ENCODE results near the gene HIC2. TPM values are rescaled to one million over a fixed set of nuclear protein-coding genes. Genes with fewer than 3 reads are reported as not detected.

The HIC2 gene
- polyA plus RNA-seq, 3 donors from 2014 or later: 0.36 to 0.41 TPM; not detected in 1

DNA sequence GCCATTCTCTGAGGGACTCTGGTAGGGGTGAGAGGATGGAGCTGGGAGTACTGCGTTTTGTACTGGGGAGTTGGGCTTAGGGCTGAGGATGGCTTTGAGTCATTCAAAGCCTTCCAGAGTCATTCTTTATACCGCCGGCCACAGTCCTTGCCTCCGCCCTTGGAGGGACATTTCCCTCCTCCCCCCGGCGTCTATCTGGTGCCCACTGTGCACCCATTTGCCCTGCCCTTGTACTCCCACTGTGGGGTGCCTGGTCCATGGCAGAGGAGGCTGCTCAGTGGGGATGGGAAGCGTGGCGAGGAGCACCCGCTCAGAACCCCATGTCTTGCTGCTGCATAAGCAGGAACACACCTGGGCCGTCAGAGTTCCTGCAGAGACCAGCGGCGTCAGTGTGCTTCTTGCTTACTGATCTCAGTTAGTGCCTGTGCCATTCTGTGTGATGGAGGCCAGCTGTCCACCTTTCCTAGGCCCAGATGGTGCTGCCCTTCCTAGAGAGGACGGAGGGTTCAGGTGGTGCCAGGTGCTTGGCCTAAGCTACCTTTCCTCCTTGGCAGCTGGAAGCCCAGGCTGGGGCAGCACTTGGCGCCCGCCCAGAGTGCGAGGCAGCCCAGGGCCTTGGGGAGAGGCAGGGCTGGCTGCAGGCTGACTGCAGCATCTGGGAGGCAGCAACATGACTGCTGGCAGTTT lies 26.7 kb downstream of the HIC2 start:
- no peaks in the 10 kb centered on the region for H3K4me1 Mint-ChIP-seq
- no peak for DNase-seq

DNA sequence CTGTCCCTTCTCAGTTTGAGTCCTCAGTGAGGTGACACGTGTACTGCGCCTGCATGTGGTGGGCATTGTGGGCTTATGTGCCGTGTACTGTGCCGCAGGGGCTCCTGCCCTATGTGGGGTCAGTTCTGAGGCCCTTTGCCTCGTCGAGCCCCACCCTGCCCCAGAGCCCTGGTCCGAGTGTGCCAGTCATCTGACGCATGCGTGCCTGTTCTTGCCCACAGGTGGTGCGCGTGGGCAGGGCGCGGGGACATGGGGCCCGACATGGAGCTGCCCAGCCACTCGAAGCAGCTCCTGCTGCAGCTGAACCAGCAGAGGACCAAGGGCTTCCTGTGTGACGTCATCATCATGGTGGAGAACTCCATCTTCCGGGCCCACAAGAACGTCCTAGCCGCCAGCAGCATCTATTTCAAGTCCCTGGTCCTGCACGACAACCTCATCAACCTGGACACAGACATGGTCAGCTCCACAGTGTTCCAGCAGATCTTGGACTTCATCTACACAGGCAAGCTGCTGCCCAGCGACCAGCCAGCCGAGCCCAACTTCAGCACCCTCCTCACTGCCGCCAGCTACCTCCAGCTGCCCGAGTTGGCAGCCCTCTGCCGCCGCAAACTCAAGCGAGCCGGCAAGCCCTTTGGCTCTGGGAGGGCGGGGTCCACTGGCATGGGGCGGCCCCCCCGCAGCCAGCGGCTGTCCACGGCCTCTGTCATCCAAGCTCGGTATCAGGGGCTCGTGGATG lies 27.7 kb downstream of the HIC2 start:
- no peak for DNase-seq
- H3K4me3 Mint-ChIP-seq: no peak overlapping the region
- H3K4me1 Mint-ChIP-seq: no peaks in the 10 kb centered on the region

More for the DNA sequence above, 26.7 kb downstream of the HIC2 start:
- no peaks in the 10 kb centered on the region for H3K36me3 Mint-ChIP-seq
- no peak overlapping the region for H3K27ac Mint-ChIP-seq
- no peak overlapping the region for H3K4me3 Mint-ChIP-seq
- H3K27me3 Mint-ChIP-seq (ENCODE audit: low read depth in 3 of 3): no peaks in the 10 kb centered on the region
- no peaks in the 10 kb centered on the region for H3K9me3 Mint-ChIP-seq

DNA sequence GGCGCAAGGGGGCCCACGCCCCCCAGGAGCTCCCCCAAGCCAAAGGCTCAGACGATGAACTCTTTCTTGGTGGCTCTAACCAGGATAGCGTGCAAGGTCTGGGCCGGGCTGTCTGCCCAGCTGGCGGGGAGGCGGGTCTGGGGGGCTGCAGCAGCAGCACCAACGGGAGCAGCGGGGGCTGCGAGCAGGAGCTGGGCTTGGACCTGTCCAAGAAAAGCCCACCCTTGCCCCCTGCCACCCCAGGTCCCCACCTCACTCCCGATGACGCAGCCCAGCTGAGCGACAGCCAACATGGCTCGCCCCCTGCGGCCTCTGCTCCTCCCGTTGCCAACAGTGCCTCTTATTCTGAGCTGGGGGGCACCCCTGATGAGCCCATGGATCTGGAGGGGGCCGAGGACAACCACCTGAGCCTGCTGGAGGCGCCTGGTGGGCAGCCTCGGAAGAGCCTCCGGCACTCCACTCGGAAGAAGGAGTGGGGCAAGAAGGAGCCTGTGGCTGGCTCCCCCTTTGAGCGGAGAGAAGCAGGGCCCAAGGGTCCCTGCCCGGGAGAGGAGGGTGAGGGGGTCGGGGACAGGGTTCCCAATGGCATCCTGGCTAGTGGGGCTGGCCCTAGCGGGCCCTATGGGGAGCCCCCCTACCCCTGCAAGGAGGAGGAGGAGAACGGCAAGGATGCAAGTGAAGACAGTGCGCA lies 28.4 kb downstream of the HIC2 start:
- Mint-ChIP-seq H3K27ac (no peak overlapping the region), H3K4me3 (no peak overlapping the region), H3K9me3 (no peaks in the 10 kb centered on the region), H3K4me1 (no peaks in the 10 kb centered on the region), H3K27me3 (ENCODE audit: low read depth in 3 of 3) (no peaks in the 10 kb centered on the region), H3K36me3 (no peaks in the 10 kb centered on the region)
- DNase-seq: no peak

More for the DNA sequence above, 27.7 kb downstream of the HIC2 start:
- Mint-ChIP-seq H3K27ac (no peak overlapping the region), H3K27me3 (ENCODE audit: low read depth in 3 of 3) (no peaks in the 10 kb centered on the region), H3K9me3 (no peaks in the 10 kb centered on the region), H3K36me3 (no peaks in the 10 kb centered on the region)

DNA sequence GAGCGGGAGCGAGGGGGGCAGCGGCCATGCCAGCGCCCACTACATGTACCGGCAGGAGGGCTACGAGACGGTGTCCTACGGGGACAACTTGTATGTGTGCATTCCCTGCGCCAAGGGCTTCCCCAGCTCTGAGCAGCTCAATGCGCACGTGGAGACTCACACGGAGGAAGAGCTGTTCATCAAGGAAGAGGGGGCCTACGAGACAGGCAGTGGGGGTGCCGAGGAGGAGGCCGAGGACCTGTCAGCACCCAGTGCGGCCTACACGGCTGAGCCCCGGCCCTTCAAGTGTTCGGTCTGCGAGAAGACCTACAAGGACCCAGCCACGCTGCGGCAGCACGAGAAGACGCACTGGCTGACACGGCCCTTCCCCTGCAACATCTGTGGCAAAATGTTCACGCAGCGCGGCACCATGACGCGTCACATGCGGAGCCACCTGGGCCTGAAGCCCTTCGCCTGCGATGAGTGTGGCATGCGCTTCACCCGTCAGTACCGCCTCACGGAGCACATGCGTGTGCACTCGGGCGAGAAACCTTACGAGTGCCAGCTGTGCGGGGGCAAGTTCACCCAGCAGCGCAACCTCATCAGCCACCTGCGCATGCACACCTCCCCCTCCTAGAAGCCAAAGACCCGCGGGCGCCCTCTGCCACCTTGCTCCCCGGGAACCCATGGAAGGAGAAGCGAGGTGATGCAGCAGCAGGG lies 29.1 kb downstream of the HIC2 start:
- Mint-ChIP-seq H3K9me3 (no peaks in the 10 kb centered on the region), H3K4me3 (no peak overlapping the region), H3K27me3 (ENCODE audit: low read depth in 3 of 3) (no peaks in the 10 kb centered on the region), H3K36me3 (no peaks in the 10 kb centered on the region), H3K27ac (no peak overlapping the region), H3K4me1 (no peaks in the 10 kb centered on the region)
- DNase-seq: no peak

DNA sequence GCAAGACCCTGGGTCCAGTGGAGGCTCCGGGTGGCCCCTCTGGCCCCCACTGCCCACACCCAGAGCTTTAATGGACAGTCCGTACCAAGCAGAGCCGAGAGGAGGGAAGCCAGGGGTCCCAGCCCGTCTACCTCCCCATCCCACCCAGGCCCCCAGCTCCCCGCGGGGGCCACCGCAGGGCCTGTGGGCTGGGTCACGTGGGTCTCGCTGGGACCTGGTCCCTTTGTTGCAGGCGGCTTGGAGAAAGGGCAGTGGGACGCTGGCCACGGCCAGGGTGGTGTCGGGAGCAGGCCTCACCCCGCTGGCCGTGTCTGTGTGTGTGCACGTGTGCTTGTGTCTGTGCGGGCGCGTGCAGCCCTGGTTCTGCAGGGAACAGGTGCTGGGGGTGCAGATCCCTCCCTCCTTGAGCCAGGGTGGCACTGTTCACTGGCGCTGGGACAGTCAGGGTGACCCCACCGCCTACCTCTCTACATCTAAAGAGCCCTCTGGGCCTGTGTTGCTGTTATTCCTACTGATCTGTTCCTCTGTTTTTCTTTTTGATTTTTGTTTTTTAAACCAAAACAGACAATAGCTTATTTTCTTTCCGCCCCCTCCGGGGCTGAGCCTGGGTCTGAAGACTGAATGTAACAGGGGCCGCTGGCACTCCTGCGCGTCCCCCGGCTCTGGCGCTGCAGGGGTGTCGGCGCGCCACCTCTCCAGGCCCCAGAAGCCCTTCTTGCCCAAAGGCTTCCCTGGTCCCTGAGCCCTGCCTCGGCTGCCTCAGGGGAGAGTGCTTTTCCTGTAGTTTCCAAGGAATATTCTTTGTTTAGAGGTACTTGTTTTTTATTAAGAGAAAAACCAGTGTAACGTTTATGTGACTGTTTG lies 29.9 kb downstream of the HIC2 start:
- Mint-ChIP-seq H3K36me3 (no peaks in the 10 kb centered on the region), H3K4me1 (no peaks in the 10 kb centered on the region), H3K27ac (no peak overlapping the region), H3K27me3 (ENCODE audit: low read depth in 3 of 3) (no peaks in the 10 kb centered on the region), H3K4me3 (no peak overlapping the region), H3K9me3 (no peaks in the 10 kb centered on the region)
- no peak for DNase-seq

DNA sequence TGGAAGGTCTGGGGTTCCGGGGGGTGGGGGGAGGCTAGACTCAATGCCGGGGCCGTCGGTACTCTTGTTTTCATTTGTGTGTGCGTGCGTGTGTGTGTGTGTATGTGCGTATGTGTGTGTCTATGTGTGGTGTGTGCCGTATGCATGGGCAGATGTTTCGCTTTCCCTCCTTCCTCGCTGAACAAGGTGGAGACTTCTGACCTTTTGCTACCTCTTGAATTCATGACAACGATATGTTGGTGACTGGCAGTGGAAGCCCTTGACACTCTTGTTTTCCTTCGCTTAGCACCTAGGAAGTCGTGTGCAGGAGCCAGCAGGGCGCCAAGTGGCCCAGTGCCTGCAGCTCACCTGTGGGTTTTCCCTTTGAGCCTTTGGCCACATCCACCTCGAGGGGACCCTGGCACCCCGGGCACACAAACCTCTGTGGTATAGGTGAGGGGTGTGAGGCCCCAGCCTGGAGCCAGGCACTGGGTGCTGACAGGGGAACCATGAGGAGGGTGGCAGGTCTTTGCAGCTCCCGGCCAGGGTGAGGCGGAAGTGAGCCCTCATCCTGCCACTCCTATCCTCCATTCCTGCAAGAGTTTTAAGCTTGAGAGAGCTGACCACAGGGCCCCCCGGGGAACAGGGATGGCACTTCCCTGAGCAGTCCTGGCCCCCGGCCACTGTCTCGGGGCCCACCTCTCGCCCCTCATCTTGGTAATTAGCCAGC lies 30.7 kb downstream of the HIC2 start:
- Mint-ChIP-seq H3K27me3 (ENCODE audit: low read depth in 3 of 3) (no peaks in the 10 kb centered on the region), H3K27ac (peak overlapping the region in 1 of 6 donors; percentile 71), H3K4me1 (no peaks in the 10 kb centered on the region), H3K9me3 (no peaks in the 10 kb centered on the region), H3K4me3 (no peak overlapping the region), H3K36me3 (no peaks in the 10 kb centered on the region)
- no peak for DNase-seq

DNA sequence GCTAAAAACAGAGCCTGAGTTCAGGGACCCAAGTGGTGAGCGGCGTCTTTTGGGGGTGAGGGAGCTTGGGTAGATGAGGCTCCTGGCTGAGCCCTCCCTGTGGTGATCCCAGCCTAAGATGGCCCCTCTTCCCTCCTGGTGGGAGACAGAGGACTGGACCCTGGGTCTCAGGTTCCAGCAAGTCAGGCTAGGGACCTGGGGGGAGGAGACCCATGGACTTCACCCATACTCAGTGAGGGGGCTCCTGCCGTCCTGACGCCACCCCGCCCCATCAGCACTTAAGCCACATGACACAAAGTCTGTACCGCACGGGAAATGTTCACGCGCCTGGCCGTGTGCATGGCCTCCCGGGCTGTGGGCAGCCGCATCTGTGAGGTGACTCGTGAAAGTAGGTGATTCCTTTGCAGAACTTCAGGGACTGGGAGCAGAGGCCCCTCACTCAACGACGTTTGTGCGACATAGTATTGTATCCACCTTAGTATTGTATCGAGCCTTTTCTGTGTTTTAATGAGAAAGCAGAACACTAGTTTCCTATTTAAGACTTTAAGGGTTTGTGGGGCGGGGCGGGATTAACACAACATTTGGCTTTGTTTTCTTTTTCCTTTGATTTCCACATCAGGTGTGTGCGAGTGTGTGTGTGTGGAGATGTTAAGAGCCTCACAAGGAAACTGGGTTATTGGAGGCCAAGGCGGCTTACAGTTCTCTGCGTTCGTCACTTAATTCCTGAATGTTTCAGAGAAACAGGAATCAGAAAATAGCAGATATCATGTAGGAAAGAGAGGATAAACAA lies 31.7 kb downstream of the HIC2 start:
- DNase-seq: no peak
- no peaks in the 10 kb centered on the region for H3K4me1 Mint-ChIP-seq
- no peaks in the 10 kb centered on the region for H3K36me3 Mint-ChIP-seq
- no peaks in the 10 kb centered on the region for H3K9me3 Mint-ChIP-seq
- no peak overlapping the region for H3K4me3 Mint-ChIP-seq
- no peaks in the 10 kb centered on the region for H3K27me3 Mint-ChIP-seq (ENCODE audit: low read depth in 3 of 3)
- peak overlapping the region in 2 of 6 donors; percentile 1 to 51 for H3K27ac Mint-ChIP-seq

DNA sequence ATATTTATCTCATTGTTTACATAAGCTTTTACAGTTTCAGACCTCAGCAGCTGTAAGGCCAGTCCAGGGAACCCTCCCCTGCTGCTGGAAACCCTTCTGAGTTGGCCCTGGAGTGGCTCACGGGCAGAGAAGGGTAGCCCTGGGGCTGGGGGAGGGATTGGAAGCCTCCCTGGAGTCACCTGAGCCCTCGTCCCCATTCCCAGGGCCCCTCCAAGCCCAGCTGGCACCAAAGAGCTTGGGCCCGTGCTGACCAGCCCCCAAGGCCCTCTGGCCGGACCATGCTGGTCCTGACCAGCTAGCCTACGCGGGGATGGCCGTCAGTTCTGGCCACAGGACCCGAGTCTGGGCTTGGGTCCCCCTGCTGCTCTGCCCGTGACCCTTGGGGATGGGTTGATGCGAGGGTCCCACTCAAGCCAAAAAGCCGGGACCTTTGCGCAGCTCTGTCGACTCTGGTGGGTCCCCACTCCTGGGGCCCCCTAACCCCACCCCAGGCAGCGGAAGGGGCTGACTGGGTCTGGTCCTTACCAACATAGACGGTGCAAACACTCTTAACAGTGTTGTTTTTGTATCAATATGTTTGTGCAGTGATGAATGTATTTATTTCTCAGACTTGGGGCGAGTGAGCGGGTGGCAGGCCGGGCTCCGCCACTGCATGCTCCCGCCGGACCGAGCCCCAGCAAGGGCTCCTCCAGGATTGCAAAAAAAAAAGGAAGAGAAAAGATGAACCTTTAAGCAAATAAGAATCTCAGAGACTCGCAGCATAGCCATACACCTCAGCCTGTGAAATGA lies 32.6 kb downstream of the HIC2 start:
- Mint-ChIP-seq H3K36me3 (no peaks in the 10 kb centered on the region), H3K27ac (no peak overlapping the region), H3K4me1 (no peaks in the 10 kb centered on the region), H3K27me3 (ENCODE audit: low read depth in 3 of 3) (no peaks in the 10 kb centered on the region), H3K4me3 (no peak overlapping the region), H3K9me3 (no peaks in the 10 kb centered on the region)
- DNase-seq: no peak

DNA sequence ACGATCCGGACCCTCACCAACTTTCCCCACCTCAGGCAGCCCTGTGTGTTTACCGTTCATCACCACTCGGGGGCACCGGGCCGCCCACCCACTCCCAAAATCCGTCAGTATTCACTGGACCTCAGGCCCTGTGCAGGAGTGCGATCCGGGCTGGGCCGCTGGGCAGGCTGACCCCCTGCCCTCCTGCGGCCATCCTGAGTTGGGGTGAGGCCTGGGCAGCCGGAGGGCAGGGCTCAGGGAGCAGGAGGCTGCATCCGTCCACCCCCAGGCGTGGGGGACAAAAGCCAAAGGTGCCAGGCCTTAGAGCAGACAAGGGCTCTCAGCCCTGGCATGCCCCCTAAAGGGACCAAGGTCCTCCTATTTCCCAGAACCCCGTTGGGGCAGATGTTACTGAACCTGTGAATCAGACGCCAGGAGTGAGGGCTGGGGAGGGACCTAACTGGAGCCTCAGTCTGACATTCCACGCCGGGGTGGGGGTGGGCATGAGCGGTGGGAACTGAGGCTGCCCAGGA lies 33.2 kb downstream of the HIC2 start:
- Mint-ChIP-seq H3K4me1 (no peaks in the 10 kb centered on the region), H3K27me3 (ENCODE audit: low read depth in 3 of 3) (no peaks in the 10 kb centered on the region), H3K27ac (no peak overlapping the region), H3K4me3 (no peak overlapping the region), H3K9me3 (no peaks in the 10 kb centered on the region), H3K36me3 (no peaks in the 10 kb centered on the region)
- no peak for DNase-seq

DNA sequence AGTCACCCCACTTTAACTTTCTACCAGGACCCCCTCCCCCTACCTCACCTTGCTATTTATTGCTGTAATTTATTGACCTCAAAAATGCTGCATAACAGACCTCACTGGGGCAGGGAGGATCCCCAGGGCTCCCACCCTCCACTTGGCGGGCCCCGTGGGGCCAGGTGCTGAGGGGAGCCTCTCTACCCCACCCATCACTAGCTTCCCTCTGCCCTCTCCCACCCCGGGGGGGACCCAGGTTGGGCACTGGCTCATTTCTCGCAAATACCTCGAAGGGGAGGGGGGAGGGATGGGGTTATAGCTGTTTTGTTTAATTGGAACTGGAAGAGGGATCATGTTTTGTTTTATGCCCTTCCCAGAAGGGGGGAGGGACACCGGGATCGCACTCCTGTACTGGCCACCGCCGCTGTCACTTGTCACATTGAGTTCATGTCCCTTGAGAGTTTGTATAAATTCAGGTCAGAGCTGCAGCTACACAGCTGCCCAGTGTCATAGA lies 33.7 kb downstream of the HIC2 start:
- H3K27ac Mint-ChIP-seq: no peak overlapping the region
- H3K4me3 Mint-ChIP-seq: no peak overlapping the region
- no peak for DNase-seq
- no peaks in the 10 kb centered on the region for H3K4me1 Mint-ChIP-seq
- H3K27me3 Mint-ChIP-seq (ENCODE audit: low read depth in 3 of 3): no peaks in the 10 kb centered on the region
- H3K9me3 Mint-ChIP-seq: no peaks in the 10 kb centered on the region
- H3K36me3 Mint-ChIP-seq: no peaks in the 10 kb centered on the region
